HepG2 (cell line): ENCODE data around the gene GLIS2. TPM values are rescaled to one million over a fixed set of nuclear protein-coding genes. Genes with fewer than 3 reads are reported as not detected.
A peak's percentile ranks its signal among the peaks of the same experiment; 100 is the strongest.

Experiments
- EEA1 ChIP-seq: sonication (generic); formaldehyde crosslinking; IDR thresholded peaks from 2 replicates; pipeline ENCODE4 v1.5.1; 2020; ENCODE audit warnings: mild to moderate bottlenecking, missing genetic modification reagents, borderline replicate concordance
- EED ChIP-seq: sonication (generic); formaldehyde crosslinking; IDR thresholded peaks from 2 replicates; pipeline ENCODE4 v1.5.0; 2020; ENCODE audit warnings: mild to moderate bottlenecking, missing genetic modification reagents
- HNRNPLL ChIP-seq: fragments of 200-400 bp; formaldehyde crosslinking; IDR thresholded peaks from 2 replicates; pipeline ENCODE4 v1.6.1; 2017; ENCODE audit warnings: mild to moderate bottlenecking, low read depth, low read length; ENCODE audit not compliant: poor library complexity, severe bottlenecking
- KAT7 ChIP-seq: IDR thresholded peaks from 2 replicates; pipeline ENCODE4 v1.6.1; 2018; ENCODE audit warnings: borderline replicate concordance, missing compliant biosample characterization
- NR2F1 ChIP-seq, 2 experiments: fragments of 450-650 bp in 1 of 2; formaldehyde crosslinking in 1 of 2; IDR thresholded peaks; 2 replicates each; pipeline versions ENCODE4 v1.5.0 to v1.6.1; 2016 to 2020; ENCODE audit warnings: mild to moderate bottlenecking in 1 of 2, missing compliant biosample characterization in 1 of 2, missing genetic modification reagents in 1 of 2, moderate library complexity in 1 of 2
- RBFOX2 ChIP-seq: fragments of 200-400 bp; formaldehyde crosslinking; IDR thresholded peaks from 2 replicates; pipeline ENCODE4 v1.6.1; 2017; ENCODE audit warnings: low read depth, mild to moderate bottlenecking, low read length
- RCOR2 ChIP-seq: IDR thresholded peaks from 2 replicates; pipeline ENCODE4 v1.6.1; 2016; ENCODE audit warnings: missing biosample characterization, missing genetic modification reagents
- SNAPC2 ChIP-seq: sonication (generic); formaldehyde crosslinking; IDR thresholded peaks from 2 replicates; pipeline ENCODE4 v1.8.1; 2022; ENCODE audit warnings: mild to moderate bottlenecking, missing genetic modification reagents
- ZBTB7A ChIP-seq: sonication (generic); formaldehyde crosslinking; IDR thresholded peaks from 2 replicates; pipeline ENCODE4 v1.8.0; 2022; ENCODE audit warnings: mild to moderate bottlenecking, missing genetic modification reagents
- ZFYVE20 ChIP-seq: sonication (generic); formaldehyde crosslinking; IDR thresholded peaks from 2 replicates; pipeline ENCODE4 v1.8.0; 2023; ENCODE audit warnings: low read depth, mild to moderate bottlenecking, moderate library complexity, missing genetic modification reagents, borderline replicate concordance
- ZNF747 ChIP-seq: sonication (generic); formaldehyde crosslinking; IDR thresholded peaks from 2 replicates; pipeline ENCODE4 v1.8.1; 2023; ENCODE audit warnings: missing genetic modification reagents, mild to moderate bottlenecking, borderline replicate concordance
- ZNF816 ChIP-seq: sonication (generic); formaldehyde crosslinking; IDR thresholded peaks from 2 replicates; pipeline ENCODE4 v1.8.0; 2022; ENCODE audit warnings: missing genetic modification reagents, mild to moderate bottlenecking, borderline replicate concordance
- ZNF883 ChIP-seq: sonication (generic); formaldehyde crosslinking; IDR thresholded peaks from 2 replicates; pipeline ENCODE4 v1.5.1; 2020; ENCODE audit warnings: mild to moderate bottlenecking, missing genetic modification reagents; ENCODE audit errors: not compliant biosample characterization
- polyA plus RNA-seq, 8 experiments: library from polyadenylated mRNA; depleted of rRNA in 3 of 8; stranded (reverse) in 7 of 8; unstranded in 1 of 8; fragments of >200 nt; fragmentation: Illumina TruSeq in 4 of 8; extraction: Trizol in 4 of 8; gene quantifications; 2 replicates each; pipeline versions ENCODE4 v1.2.1 to v1.2.3, GENCODE V29; 2011 to 2016; ENCODE audit warnings: low read depth in 4 of 8, missing spikeins in 1 of 8, mixed read lengths in 1 of 8; ENCODE audit not compliant: insufficient read depth in 1 of 8
- total RNA-seq, 5 experiments: library from RNA; depleted of rRNA; stranded (reverse); fragments of >200 nt; fragmentation: Illumina TruSeq; extraction: Trizol; gene quantifications; 2 replicates each; pipeline ENCODE4 v1.2.3, GENCODE V29; 2016; ENCODE audit warnings: low read depth in 1 of 5
- TF ChIP-seq, protein P1 (sequence below): sonication (generic); formaldehyde crosslinking; IDR thresholded peaks from 2 replicates; pipeline ENCODE4 v1.4.0; 2020; ENCODE audit warnings: missing genetic modification reagents
- TF ChIP-seq, protein P2 (sequence below): sonication (generic); formaldehyde crosslinking; conservative IDR thresholded peaks from 2 replicates; pipeline ENCODE4 v1.4.0; 2020; ENCODE audit warnings: missing genetic modification reagents
- TF ChIP-seq, protein P3 (sequence below): sonication (generic); formaldehyde crosslinking; IDR thresholded peaks from 2 replicates; pipeline ENCODE4 v1.5.1; 2020; ENCODE audit warnings: mild to moderate bottlenecking, missing genetic modification reagents
- TF ChIP-seq, protein P4 (sequence below): sonication (generic); formaldehyde crosslinking; conservative IDR thresholded peaks from 2 replicates; pipeline ENCODE4 v1.4.0; 2020; ENCODE audit warnings: missing genetic modification reagents

Gene GLIS2
- total and polyA plus RNA-seq, 2 of the 13 experiments (the other 11 are each of a cell fraction or from before 2014, with no cell fraction given): 0.28 to 0.29 TPM

DNA sequence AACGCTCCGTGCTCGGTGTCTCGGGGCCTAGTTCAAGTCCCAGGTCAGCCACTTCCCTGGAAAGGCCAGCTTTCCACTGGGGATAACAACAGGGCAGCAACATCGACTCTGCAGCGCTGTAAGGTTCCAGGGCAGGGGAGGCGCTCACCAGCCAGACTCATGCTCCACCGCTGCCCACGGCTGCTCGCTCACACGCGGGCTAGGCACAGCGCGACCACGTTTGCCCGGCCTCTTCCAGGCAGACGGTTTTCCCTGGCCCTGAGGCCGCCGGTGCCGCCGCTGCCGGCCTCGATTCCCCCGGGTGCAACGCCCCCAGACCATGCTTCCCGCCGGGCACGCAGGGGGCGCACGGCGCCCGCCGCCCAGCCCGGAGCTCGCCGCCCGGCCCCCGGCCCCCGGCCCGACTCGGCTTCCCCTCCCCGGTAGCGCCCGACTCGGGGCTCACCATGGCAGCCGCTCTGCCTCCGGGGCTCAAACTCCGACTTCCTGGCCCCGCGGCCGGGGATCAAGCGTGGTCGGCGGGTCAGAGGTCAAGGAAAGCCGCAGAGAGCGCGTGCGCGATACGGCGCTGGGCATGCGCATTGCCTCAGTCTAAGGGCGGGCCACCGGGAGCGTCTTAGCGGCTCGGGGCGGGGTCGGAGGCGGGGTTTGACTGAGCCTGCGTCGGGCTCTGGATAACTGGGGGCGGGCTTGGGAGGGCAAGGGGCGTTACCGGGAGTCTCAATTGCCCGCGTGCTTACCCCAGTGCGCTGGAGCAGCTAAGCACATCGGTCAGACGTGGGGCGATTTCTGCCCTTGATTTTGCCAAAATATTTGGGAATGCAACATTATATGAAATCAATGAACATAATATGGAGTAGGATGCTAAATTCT lies 35.2 kb downstream of the GLIS2 start, which contains the start of gene PAM16 (continued):
- TF ChIP-seq KAT7 (CRISPR knock-in tag): no peak
- TF ChIP-seq, protein P1, sequence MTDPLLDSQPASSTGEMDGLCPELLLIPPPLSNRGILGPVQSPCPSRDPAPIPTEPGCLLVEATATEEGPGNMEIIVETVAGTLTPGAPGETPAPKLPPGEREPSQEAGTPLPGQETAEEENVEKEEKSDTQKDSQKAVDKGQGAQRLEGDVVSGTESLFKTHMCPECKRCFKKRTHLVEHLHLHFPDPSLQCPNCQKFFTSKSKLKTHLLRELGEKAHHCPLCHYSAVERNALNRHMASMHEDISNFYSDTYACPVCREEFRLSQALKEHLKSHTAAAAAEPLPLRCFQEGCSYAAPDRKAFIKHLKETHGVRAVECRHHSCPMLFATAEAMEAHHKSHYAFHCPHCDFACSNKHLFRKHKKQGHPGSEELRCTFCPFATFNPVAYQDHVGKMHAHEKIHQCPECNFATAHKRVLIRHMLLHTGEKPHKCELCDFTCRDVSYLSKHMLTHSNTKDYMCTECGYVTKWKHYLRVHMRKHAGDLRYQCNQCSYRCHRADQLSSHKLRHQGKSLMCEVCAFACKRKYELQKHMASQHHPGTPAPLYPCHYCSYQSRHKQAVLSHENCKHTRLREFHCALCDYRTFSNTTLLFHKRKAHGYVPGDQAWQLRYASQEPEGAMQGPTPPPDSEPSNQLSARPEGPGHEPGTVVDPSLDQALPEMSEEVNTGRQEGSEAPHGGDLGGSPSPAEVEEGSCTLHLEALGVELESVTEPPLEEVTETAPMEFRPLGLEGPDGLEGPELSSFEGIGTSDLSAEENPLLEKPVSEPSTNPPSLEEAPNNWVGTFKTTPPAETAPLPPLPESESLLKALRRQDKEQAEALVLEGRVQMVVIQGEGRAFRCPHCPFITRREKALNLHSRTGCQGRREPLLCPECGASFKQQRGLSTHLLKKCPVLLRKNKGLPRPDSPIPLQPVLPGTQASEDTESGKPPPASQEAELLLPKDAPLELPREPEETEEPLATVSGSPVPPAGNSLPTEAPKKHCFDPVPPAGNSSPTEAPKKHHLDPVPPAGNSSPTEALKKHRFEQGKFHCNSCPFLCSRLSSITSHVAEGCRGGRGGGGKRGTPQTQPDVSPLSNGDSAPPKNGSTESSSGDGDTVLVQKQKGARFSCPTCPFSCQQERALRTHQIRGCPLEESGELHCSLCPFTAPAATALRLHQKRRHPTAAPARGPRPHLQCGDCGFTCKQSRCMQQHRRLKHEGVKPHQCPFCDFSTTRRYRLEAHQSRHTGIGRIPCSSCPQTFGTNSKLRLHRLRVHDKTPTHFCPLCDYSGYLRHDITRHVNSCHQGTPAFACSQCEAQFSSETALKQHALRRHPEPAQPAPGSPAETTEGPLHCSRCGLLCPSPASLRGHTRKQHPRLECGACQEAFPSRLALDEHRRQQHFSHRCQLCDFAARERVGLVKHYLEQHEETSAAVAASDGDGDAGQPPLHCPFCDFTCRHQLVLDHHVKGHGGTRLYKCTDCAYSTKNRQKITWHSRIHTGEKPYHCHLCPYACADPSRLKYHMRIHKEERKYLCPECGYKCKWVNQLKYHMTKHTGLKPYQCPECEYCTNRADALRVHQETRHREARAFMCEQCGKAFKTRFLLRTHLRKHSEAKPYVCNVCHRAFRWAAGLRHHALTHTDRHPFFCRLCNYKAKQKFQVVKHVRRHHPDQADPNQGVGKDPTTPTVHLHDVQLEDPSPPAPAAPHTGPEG (CRISPR knock-in tag): no peak
- TF ChIP-seq, protein P2, sequence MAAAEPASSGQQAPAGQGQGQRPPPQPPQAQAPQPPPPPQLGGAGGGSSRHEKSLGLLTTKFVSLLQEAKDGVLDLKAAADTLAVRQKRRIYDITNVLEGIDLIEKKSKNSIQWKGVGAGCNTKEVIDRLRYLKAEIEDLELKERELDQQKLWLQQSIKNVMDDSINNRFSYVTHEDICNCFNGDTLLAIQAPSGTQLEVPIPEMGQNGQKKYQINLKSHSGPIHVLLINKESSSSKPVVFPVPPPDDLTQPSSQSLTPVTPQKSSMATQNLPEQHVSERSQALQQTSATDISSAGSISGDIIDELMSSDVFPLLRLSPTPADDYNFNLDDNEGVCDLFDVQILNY (CRISPR knock-in tag): no peak
- peak; percentile 24 for TF ChIP-seq ZNF883 (CRISPR knock-in tag)
- peak; percentile 89 for TF ChIP-seq RBFOX2
- no peak for TF ChIP-seq ZNF816
- no peak for TF ChIP-seq ZFYVE20 (CRISPR knock-in tag)
- 0 out of 2 replicates have a peak, but pooled peaks have one; percentile 80 for TF ChIP-seq EEA1 (CRISPR knock-in tag)
- TF ChIP-seq, protein P3, sequence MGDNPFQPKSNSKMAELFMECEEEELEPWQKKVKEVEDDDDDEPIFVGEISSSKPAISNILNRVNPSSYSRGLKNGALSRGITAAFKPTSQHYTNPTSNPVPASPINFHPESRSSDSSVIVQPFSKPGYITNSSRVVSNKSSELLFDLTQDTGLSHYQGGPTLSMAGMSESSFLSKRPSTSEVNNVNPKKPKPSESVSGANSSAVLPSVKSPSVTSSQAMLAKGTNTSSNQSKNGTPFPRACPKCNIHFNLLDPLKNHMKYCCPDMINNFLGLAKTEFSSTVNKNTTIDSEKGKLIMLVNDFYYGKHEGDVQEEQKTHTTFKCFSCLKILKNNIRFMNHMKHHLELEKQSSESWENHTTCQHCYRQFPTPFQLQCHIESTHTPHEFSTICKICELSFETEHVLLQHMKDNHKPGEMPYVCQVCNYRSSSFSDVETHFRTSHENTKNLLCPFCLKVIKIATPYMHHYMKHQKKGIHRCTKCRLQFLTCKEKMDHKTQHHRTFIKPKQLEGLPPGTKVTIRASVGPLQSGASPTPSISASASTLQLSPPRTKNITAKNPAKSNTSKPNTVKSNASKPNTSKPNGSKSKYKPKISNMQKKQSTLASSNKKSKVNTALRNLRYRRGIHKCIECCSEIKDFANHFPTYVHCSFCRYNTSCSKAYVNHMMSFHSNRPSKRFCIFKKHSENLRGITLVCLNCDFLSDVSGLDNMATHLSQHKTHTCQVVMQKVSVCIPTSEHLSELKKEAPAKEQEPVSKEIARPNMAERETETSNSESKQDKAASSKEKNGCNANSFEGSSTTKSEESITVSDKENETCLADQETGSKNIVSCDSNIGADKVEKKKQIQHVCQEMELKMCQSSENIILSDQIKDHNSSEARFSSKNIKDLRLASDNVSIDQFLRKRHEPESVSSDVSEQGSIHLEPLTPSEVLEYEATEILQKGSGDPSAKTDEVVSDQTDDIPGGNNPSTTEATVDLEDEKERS (CRISPR knock-in tag): 0 out of 2 replicates have a peak, but pooled peaks have one; percentile 29
- no peak for TF ChIP-seq ZBTB7A
- no peak for TF ChIP-seq EED (CRISPR knock-in tag)
- TF ChIP-seq NR2F1 (CRISPR knock-in tag; IDR thresholded peaks at IDR 0.05): peak; percentile 88 to 89; a peak in 3 of 4 replicates
- peak; percentile 60 for TF ChIP-seq HNRNPLL
- TF ChIP-seq, protein P4, sequence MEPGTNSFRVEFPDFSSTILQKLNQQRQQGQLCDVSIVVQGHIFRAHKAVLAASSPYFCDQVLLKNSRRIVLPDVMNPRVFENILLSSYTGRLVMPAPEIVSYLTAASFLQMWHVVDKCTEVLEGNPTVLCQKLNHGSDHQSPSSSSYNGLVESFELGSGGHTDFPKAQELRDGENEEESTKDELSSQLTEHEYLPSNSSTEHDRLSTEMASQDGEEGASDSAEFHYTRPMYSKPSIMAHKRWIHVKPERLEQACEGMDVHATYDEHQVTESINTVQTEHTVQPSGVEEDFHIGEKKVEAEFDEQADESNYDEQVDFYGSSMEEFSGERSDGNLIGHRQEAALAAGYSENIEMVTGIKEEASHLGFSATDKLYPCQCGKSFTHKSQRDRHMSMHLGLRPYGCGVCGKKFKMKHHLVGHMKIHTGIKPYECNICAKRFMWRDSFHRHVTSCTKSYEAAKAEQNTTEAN (CRISPR knock-in tag): 0 out of 2 replicates have a peak, but pooled peaks have one; percentile 41
- TF ChIP-seq ZNF747: no peak
- TF ChIP-seq RCOR2 (CRISPR knock-in tag): no peak
- TF ChIP-seq SNAPC2 (CRISPR knock-in tag): no peak
